Pons (tissue), 1 donor: ENCODE measurements around the gene APBA1.

Experiments used
- DNase-seq: peaks from one replicate; pipeline ENCODE4 v3.0.0-alpha.2; 2016; ENCODE audit warnings: low spot score

Gene APBA1

DNA sequence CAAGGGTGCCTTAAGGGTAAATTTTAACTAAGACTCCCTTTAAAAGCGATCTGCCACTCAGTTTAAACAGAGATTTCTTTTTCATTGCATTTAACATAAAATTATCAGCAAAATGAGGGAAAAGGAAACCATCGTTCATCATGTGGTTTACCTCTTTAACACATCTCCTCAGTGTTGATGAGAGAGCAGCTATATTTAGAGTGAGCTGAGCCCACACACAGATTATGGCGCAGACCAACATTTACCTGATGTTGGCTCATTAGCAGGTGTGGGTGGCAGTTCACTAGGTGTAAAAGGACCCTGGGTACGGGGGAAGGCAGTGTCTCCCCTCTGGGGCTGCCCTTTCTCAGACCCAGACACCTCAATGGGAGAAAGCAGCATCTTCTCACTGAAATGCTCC, 197.3 kb downstream of the APBA1 start:
- no peak for DNase-seq

DNA sequence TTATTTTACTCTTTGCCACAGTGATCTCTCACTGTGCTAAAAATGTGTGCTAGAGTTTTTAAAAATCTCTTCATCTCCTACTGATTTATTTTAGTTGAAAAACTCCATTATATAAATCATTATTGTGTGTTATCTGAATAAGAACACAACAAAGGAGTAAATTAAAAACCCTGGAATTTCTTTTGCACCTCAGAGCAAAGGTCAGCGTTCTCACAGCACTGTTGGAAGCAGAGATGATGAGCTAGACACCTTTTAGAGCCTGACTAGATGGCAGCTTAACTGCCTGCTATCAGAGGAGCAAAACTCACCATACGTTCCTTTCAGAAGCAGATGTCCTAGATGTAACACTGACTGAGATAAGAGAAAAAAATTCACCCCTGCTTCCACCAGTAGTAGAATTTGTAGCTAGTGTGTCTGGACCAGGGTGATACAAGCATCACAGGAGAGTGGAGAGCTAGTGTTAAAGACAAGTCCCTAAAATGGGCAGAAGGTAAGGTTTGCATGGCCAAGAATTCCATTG, 200.0 kb downstream of the APBA1 start:
- no peak for DNase-seq

DNA sequence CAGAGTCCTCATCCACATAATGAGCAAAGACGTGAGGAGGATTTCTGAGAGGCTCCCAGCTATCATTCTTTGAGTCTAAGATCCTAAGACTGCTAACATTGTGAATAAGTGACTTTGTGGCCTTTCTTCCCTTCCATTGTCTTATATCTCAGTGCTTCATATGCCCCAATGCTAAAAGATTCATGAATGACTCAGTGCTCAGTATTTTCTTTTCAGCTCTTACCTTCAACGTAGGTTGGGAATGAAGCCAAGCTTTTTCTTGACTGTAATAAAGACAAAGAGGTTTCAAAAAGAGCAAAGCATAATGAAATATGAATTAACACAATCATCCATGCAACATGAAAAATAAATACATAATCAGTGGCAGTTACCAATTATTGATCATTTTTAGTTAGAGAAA, 200.7 kb downstream of the APBA1 start:
- no peak for DNase-seq

DNA sequence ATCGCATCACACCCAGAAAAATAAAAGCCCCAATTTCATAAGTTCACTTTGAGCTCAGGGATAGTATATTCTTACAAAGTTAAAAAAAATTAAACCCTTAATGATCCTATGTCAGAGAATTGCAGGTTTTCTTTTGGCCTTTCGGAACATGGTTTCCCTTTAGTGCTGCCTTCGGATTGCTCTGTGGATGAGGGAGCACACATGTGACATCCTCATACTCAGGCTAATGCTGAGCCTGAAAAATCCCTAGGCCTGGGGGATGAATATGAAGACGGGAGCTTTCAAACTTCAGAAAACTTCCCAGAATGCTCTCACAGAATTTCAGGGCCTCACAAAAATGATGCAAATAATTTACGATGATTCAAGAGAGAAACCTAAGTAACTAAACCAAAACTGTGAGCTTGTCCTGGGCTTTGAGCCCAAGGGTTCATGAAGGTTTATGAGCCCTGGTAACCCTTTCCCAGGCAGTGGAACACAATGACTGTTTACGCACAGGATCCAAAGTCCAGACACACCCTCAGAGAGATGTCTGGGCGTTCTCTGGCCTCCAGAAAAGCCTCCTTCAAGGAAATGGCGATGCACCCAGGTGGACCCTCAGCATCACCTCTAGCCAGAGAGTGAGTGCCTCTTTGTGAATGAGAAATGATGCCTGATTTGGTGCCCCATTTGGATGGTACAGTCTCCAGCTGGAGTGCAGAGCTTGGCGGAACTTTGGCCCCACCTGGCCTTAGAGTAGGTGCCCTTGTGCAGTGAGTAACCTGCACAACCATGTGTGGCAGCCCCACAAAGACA, 201.8 kb downstream of the APBA1 start:
- no peak for DNase-seq

DNA sequence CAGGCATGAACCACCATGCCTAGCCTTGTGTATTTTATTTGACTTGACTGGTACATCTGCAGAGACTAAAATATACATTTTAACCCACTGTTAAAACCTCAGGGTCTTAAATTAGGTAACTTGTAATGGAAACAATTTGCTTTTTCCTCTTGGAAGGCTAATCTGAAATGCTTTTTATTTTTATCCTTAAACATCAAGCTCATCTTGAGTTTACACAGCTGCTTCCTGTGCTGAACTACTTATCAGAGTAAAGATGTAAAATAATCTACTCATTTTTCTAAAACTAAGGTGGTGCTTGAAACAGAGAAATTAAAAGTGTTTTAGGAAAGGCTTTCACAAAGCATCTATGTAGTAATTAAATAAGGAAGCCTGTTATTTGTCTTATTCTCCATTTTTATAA, 203.0 kb downstream of the APBA1 start:
- no peak for DNase-seq

DNA sequence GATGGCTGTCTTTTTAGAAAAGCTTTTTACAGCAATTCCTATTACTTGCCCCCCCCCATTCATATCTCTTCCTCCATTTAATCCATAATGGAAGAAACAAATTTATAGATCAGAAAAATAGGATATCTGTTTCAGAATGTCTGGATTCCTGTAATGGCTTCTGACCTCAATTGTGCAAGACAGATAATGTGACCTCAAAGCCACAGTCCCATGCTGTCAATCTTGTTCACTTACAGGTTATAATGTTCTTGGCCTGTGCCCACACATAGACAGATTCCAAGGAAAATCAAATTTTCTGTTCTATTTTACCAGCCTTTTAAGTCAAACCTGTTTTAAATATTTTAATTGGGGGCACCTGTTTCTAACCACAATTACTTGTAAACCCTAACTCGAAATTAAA, 203.8 kb downstream of the APBA1 start:
- no peak for DNase-seq

DNA sequence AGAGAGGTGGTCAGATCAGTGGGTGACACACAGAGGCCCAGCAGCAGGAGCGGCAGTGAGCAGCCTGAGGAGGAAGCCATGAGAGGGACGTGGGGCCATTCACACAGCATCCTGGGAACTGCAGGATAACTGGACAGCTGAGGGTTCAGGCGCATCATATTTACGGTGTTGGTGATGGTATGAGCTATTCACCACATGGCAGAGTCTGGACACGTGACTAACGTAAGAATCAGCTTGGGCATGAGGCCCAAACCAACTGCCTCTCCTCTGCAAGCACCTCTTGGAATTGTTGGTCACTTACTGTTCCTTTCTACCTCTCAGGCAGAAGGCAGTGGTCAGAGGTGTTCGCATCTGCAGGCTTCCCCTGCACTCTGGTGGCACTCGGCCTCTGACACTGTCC, 206.0 kb downstream of the APBA1 start:
- DNase-seq: no peak

DNA sequence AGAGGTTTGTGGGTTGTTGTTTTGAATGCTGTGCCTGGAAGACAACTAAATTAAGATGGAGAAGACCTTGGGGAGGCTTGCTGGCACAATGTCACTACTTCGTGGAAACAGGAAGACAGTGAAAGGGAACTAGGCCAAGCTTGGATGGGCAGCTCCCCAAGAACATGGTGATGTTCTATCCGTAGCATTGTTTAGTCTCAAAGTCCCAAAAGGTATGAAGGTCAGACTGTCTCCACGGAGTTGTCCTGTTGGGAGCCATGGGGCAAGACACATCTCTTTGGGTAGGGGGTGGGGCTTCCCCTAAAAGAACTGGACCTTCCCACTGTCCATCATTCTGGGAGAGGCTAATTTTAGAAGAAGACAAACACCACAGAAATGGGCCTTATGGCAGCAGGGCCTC, 206.7 kb downstream of the APBA1 start:
- no peak for DNase-seq

DNA sequence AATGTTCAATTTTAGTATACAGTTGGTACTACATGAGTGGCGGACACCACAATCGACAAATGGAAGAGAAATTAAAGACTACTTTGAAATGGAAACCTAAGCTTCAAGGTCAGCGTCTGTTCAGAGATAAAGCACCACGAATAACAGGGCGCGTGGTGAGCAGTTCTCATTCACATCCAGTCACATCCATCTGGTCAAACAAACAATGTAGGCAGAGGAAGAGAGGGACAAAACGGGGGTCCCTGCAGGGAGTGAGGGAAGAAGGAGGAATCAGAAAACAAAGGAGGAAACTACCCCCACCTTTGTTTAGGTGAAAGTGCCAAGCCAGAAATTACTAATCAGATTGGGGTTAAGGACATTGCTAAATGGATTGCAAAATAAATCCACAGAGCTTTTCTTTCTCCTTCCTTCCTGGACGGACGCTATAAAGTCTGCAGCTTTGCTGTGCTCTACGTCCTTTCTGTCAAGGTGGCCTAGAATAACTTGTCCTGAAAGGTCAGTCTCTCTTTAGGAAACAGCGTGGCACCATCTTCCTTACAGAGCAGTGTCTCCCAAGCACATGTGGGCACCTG, 208.6 kb downstream of the APBA1 start:
- no peak for DNase-seq

DNA sequence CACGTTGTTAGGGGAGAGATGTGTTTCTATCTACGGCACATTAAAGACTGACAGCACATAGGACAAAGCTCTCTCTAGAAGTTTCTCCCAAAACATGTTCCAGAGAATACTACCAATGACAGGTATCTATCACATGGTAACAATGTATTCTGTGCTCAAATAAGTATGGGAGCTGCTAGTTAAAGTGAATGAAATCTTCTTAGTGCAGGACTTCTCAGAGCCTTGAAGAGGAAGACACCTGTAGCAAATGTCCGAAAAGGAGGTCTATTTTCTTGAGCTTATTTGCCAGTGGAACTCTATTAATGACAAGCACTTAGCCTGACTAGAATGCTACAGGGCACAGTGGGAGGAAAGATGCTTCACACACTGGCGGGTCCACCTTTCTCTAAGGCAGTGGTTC, 209.8 kb downstream of the APBA1 start:
- no peak for DNase-seq

DNA sequence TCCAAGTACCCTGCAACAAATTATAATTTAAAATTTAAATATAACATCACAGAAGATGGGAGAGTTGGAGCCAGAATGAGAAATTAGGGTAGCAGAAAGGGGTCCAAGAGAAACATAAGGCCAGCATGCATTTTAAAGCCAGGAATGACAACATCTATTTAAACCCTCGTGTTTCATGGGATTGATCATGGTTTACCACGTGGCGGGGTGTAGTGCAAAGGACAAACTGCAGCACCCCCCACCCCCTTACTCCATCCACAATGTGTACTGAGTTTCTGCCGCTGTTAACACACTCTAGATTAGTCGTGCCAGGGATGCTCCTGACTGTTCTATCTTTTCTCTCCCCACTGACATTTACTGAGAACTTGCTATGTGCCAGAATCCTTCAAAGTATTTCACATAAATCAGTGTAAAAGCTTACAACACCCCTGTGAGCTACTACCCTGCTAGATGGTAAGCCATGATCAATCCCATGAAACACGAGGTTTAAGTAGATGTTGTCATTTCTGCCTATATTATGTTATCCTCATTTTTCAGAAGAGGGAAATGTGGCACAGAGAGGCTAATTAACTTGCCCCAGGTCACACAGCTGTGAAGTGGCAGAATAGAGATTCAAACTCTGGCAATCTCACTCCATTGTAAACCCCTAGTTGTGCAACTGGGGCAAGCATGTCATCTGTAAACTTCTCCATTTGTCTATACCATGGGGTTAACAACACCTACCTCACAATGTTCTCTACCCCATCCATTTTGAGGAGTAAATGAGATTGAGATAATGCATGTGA, 210.9 kb downstream of the APBA1 start:
- no peak for DNase-seq

DNA sequence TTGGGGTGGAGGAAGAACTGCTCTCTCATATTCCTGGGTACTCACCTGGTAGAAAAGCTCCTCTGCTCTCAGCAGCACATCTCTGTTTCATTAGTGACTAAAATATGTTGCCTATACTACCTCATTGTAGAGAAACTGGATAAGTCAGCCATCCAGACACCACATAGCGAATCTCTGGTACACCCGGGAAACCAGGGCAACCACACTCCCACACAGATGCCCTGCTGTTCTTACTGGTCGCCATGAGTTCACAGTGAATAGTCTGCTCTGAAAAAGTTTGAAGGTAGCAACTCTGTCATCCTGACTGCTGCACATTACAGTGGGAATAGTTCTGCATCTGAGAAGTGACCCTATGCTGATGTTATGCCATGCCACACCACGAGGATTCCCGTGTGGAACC, 212.2 kb downstream of the APBA1 start:
- no peak for DNase-seq

DNA sequence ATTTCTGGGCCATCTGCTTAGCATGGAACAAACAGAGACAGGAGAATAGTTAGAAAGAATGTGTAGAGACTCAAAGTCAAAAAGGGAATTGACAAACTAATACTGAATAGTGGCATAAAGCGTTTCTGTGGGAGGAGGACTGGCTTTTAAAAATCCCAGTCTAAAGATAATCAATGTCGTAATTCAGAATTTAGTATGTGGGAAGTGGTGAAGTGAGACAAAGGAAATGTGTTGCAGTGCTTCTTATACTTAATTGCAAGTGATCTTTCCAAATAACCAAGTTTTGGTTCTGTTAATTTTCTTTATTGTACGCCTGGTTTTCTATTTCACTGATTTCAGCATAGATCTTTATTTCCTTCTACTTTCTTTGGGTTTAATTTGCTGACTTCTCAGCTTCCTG, 214.0 kb downstream of the APBA1 start:
- DNase-seq: no peak

DNA sequence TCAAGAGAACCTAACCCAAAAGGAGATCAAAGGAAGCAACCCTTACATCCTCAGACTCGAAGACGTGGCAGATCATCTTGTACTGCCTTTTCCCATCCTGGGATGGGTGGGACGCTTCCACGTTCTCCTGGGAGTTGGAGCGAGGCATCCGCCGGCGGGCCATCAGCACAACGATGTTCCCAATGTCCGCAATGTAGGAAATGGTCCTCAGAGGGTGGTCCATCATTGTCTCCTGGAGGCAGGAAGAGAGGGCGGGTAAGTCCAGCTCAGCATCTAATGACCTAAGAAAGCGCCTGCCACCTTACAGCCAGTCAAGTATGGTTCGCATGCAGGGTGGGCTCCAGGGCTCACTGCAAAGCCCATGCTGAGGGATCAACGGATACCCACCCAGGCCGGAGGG, 216.0 kb downstream of the APBA1 start:
- no peak for DNase-seq

DNA sequence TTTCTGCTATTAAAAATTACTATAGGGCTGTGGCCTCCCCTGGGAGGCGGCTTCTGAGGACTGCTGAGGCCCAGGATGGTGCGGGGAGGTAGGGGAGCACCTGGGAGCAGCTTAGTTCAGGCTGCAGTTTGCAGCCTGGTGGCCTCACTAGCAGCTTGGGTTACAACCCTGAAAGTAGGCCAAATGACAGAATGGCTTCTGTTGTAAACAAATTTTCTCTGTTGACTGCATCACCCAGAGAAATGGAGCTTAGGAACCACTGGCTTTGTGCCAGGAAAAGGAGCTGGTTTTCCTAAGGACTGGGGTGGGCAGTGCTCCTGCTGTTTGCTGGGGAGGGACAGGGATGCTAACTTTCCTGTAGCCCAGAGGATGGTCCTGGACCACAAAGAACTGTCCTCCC, 216.9 kb downstream of the APBA1 start:
- DNase-seq: no peak

DNA sequence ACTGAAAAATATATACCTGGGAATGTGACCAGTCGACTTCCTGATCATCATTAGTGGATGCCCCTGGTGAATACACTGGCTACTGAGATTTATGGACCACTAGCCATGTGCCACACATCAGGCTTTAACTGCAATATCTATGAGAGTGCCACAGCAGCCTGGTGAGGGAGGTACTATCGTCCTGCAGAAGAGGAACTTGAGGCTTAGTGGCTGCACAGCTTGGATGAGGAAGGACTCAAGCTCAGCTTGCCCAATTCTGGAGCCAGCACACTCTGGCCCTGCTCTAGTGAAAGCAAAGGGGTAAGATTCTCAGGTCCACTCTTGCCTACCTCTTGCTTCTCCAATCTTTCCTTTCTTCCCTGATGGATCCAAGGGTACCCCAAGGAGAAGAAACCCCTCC, 217.8 kb downstream of the APBA1 start:
- DNase-seq: no peak

DNA sequence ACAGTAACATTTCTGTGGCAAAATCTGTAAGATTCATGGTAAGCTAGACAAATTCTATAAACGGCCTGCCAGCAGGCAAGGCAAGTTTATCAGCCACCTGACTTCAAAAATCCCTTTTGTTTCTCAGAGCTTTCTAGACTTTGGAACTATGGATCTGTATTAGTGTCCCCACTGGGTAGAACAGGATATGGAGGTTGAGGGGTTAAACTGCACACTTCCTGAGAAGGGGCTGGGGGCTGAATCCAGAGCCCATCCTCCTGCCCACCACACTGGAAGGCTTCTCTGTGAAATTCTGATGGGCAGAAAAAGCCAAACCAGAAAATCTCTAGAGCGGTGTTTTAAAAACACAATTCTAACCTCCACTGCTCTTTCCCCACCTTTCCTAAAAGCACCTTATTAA, 218.4 kb downstream of the APBA1 start:
- no peak for DNase-seq

DNA sequence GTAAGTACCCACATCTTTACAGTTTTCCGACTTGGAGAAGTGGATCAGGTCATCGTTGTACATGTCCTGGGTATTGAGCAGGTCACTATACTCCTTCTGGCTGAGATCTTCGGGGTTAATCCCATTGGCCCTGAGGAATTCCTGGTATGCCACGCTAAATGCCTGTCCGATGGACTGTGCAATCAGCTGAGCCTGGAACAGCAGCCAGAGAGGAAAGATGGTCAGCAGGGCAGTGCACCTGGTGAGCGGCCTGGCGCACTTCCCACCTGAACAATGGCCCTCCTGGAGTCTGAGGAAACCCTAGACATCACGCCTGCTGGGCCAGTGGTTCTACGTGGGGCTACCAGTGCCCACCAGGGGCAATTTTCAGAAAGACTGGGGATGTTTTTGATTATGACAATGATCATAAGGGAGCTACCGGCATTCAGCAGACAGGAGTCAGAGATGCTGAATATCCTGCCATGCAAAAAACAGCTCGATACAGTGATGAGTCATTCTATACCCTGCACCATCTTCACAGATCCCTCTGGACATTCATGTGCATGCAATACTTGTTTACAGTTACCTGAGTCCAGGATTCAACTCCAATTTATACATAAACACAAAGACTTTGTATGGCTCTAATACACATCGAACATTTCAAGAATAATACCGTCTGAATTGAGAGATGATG, 219.9 kb downstream of the APBA1 start:
- DNase-seq: no peak

DNA sequence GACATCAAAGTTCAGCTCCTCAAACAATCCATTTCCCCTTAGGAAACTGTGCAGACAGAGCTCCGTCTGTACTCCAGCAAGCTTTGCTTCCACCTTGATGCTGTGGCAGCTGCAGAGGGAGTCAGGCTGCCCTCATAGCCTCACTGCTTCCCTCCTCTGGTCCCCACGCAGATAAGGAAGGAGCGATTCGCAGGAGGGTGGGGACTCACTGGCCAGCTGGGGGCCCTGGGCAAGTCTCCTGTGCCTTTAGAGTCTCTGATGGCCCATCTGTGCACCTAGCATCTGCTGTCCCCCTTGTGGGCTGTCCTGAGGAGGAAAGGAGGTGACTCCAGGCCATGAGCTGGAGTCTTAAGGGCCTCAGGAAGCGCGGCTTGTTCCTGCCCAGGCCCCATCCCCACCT, 225.7 kb downstream of the APBA1 start:
- no peak for DNase-seq

DNA sequence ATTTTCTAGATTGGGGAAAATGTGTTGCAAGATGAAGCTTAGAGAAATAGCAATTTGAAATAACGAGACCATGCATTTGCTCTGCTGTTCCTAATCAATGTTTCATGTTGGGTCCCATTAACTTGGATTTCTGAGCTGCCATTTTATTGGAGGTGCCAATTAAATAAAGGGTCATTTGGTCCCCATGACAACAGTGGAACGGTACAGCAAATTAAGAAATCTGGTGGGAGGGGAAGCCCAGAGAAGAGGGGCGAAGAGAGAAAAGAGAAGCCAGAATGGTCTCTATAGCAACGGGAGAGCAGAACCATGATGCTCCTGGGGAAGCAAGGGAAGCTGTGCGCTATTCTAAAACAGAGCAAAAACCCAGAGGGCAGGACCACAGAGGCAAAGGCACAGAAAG, 226.9 kb downstream of the APBA1 start:
- DNase-seq: no peak

DNA sequence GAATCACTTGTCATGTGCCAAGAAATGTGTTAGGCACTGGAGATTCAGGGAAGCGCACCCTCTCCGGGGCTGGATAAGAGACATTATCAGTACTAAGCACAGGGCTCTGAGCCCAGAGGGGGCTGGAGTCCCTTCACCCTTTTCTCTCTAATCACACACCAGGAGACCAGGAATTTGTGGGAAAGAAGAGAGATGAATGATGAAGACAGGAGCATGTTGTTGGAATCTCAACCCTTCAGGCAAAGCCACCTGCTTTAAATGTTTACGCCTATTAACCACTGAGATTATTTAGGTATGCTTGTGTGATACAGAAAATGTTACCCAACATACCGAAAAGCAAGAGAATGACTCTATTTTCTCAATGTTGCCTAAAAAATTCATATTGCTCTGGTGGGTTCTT, 227.4 kb downstream of the APBA1 start:
- DNase-seq: no peak

DNA sequence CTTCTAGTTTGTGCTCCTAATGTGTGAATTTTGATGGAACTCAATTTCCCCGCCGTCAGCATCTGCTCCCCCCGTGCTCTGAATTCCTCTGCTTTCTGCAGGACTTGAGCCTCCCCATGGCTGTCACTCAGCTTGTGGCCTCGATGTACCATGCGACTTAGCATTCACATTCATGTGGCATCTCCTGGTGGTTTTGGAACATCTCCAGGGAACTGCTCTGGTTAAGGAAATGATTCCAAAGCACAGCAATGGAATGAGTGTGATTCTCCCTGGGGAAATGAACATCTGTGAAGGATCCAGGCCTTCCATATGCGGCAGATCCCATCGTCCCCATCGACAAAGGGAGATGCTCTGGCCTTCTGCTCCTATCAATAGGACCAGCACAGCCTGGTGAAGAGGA, 228.2 kb downstream of the APBA1 start:
- no peak for DNase-seq

DNA sequence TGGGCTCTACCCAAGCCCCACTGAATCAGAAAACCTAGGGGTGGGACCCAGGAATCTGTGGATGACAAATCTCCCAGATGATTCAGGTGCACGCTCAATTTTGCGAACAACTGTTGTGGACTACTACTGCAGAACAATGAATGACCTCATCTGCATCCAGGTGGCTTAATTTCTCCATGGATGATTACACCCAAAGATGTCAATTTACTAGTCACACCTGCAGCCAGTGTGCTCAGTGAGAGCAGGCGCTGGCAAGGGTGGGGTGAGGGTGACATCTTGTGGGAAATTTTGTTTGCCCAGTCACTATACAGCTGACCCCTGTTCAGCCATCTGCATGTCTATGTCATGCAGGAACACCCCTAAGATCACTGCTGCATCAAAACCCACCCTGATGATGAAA, 229.0 kb downstream of the APBA1 start:
- no peak for DNase-seq
